GM12878 (cell line): ENCODE data around the gene ODC1. TPM values are rescaled to one million over a fixed set of nuclear protein-coding genes. Genes with fewer than 3 reads are reported as not detected.
A peak's percentile ranks its signal among the peaks of the same experiment; 100 is the strongest.

Experiments used
- ATF7 ChIP-seq: fragments of 450-650 bp; IDR thresholded peaks from 2 replicates; pipeline ENCODE4 v1.6.1; 2016; ENCODE audit warnings: low read depth, mild to moderate bottlenecking
- BRCA1 ChIP-seq: IDR thresholded peaks from 2 replicates; pipeline ENCODE4 v1.6.1; 2011; ENCODE audit warnings: low read depth, low read length, improper control_type of control experiment
- CREB1 ChIP-seq: IDR thresholded peaks from 2 replicates; pipeline ENCODE4 v1.6.1; 2012; ENCODE audit warnings: low read depth, mild to moderate bottlenecking, inconsistent platforms
- EZH2 ChIP-seq: IDR thresholded peaks from 2 replicates; pipeline ENCODE4 v1.6.1; 2012; ENCODE audit warnings: low read depth, mild to moderate bottlenecking, control low read depth, inconsistent platforms, low read length, borderline replicate concordance; ENCODE audit not compliant: control insufficient read depth
- FOXM1 ChIP-seq: IDR thresholded peaks from 2 replicates; pipeline ENCODE4 v1.6.1; 2012; ENCODE audit warnings: low read depth, mild to moderate bottlenecking, inconsistent platforms, low read length, moderate library complexity
- GABPA ChIP-seq: IDR thresholded peaks from 2 replicates; pipeline ENCODE4 v1.6.1; 2014; ENCODE audit warnings: antibody characterized with exemption, low read depth, mild to moderate bottlenecking, inconsistent platforms
- GATAD2B ChIP-seq: fragments of 450-650 bp; conservative IDR thresholded peaks from 2 replicates; pipeline ENCODE4 v1.6.1; 2017; ENCODE audit warnings: low read depth, mild to moderate bottlenecking, moderate library complexity
- IRF4 ChIP-seq: IDR thresholded peaks from 2 replicates; pipeline ENCODE4 v1.6.1; 2011; ENCODE audit warnings: low read depth, low read length
- NBN ChIP-seq: fragments of 450-650 bp; IDR thresholded peaks from 2 replicates; pipeline ENCODE4 v1.6.1; 2016
- NFIC ChIP-seq: IDR thresholded peaks from 2 replicates; pipeline ENCODE4 v1.6.1; 2012; ENCODE audit warnings: low read depth, mild to moderate bottlenecking, inconsistent platforms, low read length, moderate library complexity
- NFXL1 ChIP-seq: fragments of 450-650 bp; IDR thresholded peaks from 2 replicates; pipeline ENCODE4 v1.6.1; 2017; ENCODE audit warnings: antibody characterized with exemption, mild to moderate bottlenecking, borderline replicate concordance
- NFYB ChIP-seq: IDR thresholded peaks from 2 replicates; pipeline ENCODE4 v1.6.1; 2011; ENCODE audit warnings: low read depth, mild to moderate bottlenecking, low read length, improper control_type of control experiment, moderate library complexity; ENCODE audit not compliant: insufficient read depth
- NR2C1 ChIP-seq: fragments of 450-650 bp; IDR thresholded peaks from 2 replicates; pipeline ENCODE4 v1.6.1; 2017; ENCODE audit warnings: antibody characterized with exemption, mild to moderate bottlenecking, moderate library complexity
- NR2F1 ChIP-seq: fragments of 450-650 bp; conservative IDR thresholded peaks from 2 replicates; pipeline ENCODE4 v1.6.1; 2017; ENCODE audit warnings: mild to moderate bottlenecking
- PML ChIP-seq: IDR thresholded peaks from 2 replicates; pipeline ENCODE4 v1.6.1; 2012; ENCODE audit warnings: low read length, inconsistent platforms
- POLR2AphosphoS2 ChIP-seq: IDR thresholded peaks from 2 replicates; pipeline ENCODE4 v1.6.1; 2011; ENCODE audit warnings: low read depth, mild to moderate bottlenecking, low read length, improper control_type of control experiment, moderate library complexity
- SIN3A ChIP-seq: IDR thresholded peaks from 2 replicates; pipeline ENCODE4 v1.6.1; 2012; ENCODE audit warnings: low read depth, low read length, improper control_type of control experiment
- YY1 ChIP-seq: IDR thresholded peaks from 2 replicates; pipeline ENCODE4 v1.6.1; 2011; ENCODE audit warnings: low read depth, mild to moderate bottlenecking, low read length
- ZBED1 ChIP-seq: IDR thresholded peaks from 2 replicates; pipeline ENCODE4 v1.6.1; 2016; ENCODE audit warnings: borderline replicate concordance
- ZNF274 ChIP-seq: IDR thresholded peaks from one replicate; pipeline ENCODE4 v1.8.0; 2011; ENCODE audit not compliant: insufficient read length, insufficient read depth
- polyA plus RNA-seq, 11 experiments: library from polyadenylated mRNA; depleted of rRNA in 4 of 11; unstranded in 6 of 11; stranded (reverse) in 5 of 11; fragments of >200 nt; fragmentation: Nextera tagmentation in 4 of 11; fragmentation: Illumina TruSeq in 1 of 11; extraction: Ambion mirVana in 4 of 11; extraction: Trizol in 1 of 11; gene quantifications; 1 replicate in 1 of 11; 2 replicates in 10 of 11; pipeline versions ENCODE4 v1.2.1 to v1.2.3, GENCODE V29; 2011 to 2016; ENCODE audit warnings: inconsistent platforms in 2 of 11, missing spikeins in 2 of 11, low read depth in 1 of 11
- total RNA-seq, 4 experiments: library from RNA; depleted of rRNA in 3 of 4; stranded (reverse); fragments of >200 nt in 3 of 4; fragmentation: Illumina TruSeq in 1 of 4; extraction: Trizol in 1 of 4; gene quantifications; 2 replicates each; pipeline versions ENCODE4 v1.2.1 to v1.2.3, GENCODE V29; 2013 to 2021
- TF ChIP-seq, protein P1 (sequence below): fragments of 450-650 bp; IDR thresholded peaks from 2 replicates; pipeline ENCODE4 v1.6.1; 2017; ENCODE audit warnings: antibody characterized with exemption, mild to moderate bottlenecking, moderate library complexity
- TF ChIP-seq, protein P2 (sequence below): fragments of 450-650 bp; IDR thresholded peaks from 2 replicates; pipeline ENCODE4 v1.6.1; 2017; ENCODE audit warnings: mild to moderate bottlenecking, moderate library complexity
- TF ChIP-seq, protein P3 (sequence below): fragments of 450-650 bp; formaldehyde crosslinking; IDR thresholded peaks from 2 replicates; pipeline ENCODE4 v1.4.0; 2022; ENCODE audit warnings: mild to moderate bottlenecking, moderate library complexity

ODC1 gene
- total and polyA plus RNA-seq, 10 of the 15 experiments (the other 5 are each of a cell fraction or from before 2014, with no cell fraction given): 68.5 to 441 (median 340) TPM

DNA sequence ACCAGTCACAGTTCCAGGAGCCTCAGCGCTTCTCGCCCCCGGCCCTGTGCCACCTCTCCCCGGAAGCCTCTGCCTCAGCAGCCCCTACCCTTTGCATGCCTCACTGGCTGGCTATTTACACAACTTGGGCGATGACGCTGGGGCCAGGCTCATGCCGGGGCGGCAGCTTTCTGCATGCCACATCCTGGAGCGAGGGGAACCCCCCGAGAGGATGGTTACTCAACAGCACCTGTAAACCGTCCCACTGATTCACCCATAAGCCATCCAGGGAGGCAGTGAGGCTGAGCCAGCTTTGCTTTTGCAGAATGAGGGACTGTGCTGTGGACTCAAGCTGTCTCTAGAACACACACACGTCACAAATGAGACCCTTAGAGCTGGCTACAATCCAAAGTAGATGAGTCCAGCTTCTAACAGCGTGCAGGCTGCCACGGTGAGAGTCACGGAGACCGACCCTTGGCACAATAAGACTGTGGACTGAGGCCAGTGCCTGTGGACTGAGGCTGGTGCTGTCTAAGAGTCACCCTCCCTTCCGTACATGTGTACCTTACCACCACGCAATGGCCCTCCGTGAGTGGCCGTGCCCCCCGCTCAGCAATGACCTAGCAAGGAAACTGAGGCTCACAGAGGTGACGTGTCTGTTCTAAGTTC lies 45.6 kb upstream of the ODC1 start (continued):
- TF ChIP-seq, protein P1, sequence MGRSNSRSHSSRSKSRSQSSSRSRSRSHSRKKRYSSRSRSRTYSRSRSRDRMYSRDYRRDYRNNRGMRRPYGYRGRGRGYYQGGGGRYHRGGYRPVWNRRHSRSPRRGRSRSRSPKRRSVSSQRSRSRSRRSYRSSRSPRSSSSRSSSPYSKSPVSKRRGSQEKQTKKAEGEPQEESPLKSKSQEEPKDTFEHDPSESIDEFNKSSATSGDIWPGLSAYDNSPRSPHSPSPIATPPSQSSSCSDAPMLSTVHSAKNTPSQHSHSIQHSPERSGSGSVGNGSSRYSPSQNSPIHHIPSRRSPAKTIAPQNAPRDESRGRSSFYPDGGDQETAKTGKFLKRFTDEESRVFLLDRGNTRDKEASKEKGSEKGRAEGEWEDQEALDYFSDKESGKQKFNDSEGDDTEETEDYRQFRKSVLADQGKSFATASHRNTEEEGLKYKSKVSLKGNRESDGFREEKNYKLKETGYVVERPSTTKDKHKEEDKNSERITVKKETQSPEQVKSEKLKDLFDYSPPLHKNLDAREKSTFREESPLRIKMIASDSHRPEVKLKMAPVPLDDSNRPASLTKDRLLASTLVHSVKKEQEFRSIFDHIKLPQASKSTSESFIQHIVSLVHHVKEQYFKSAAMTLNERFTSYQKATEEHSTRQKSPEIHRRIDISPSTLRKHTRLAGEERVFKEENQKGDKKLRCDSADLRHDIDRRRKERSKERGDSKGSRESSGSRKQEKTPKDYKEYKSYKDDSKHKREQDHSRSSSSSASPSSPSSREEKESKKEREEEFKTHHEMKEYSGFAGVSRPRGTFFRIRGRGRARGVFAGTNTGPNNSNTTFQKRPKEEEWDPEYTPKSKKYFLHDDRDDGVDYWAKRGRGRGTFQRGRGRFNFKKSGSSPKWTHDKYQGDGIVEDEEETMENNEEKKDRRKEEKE: no peak
- TF ChIP-seq GATAD2B (0 out of 2 replicates have a peak, but pooled peaks have one; percentile 45), GABPA (no peak), ZNF274 (no peak), SIN3A (no peak), BRCA1 (no peak), ZBED1 (no peak), NR2F1 (no peak), NBN (no peak), YY1 (no peak), NFYB (no peak), EZH2 (no peak), NFXL1 (no peak), IRF4 (no peak), NFIC (no peak), ATF7 (no peak), POLR2AphosphoS2 (no peak), NR2C1 (no peak), CREB1 (no peak), FOXM1 (no peak), PML (no peak)
- TF ChIP-seq, protein P2, sequence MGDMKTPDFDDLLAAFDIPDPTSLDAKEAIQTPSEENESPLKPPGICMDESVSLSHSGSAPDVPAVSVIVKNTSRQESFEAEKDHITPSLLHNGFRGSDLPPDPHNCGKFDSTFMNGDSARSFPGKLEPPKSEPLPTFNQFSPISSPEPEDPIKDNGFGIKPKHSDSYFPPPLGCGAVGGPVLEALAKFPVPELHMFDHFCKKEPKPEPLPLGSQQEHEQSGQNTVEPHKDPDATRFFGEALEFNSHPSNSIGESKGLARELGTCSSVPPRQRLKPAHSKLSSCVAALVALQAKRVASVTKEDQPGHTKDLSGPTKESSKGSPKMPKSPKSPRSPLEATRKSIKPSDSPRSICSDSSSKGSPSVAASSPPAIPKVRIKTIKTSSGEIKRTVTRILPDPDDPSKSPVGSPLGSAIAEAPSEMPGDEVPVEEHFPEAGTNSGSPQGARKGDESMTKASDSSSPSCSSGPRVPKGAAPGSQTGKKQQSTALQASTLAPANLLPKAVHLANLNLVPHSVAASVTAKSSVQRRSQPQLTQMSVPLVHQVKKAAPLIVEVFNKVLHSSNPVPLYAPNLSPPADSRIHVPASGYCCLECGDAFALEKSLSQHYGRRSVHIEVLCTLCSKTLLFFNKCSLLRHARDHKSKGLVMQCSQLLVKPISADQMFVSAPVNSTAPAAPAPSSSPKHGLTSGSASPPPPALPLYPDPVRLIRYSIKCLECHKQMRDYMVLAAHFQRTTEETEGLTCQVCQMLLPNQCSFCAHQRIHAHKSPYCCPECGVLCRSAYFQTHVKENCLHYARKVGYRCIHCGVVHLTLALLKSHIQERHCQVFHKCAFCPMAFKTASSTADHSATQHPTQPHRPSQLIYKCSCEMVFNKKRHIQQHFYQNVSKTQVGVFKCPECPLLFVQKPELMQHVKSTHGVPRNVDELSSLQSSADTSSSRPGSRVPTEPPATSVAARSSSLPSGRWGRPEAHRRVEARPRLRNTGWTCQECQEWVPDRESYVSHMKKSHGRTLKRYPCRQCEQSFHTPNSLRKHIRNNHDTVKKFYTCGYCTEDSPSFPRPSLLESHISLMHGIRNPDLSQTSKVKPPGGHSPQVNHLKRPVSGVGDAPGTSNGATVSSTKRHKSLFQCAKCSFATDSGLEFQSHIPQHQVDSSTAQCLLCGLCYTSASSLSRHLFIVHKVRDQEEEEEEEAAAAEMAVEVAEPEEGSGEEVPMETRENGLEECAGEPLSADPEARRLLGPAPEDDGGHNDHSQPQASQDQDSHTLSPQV: no peak
- TF ChIP-seq, protein P3, sequence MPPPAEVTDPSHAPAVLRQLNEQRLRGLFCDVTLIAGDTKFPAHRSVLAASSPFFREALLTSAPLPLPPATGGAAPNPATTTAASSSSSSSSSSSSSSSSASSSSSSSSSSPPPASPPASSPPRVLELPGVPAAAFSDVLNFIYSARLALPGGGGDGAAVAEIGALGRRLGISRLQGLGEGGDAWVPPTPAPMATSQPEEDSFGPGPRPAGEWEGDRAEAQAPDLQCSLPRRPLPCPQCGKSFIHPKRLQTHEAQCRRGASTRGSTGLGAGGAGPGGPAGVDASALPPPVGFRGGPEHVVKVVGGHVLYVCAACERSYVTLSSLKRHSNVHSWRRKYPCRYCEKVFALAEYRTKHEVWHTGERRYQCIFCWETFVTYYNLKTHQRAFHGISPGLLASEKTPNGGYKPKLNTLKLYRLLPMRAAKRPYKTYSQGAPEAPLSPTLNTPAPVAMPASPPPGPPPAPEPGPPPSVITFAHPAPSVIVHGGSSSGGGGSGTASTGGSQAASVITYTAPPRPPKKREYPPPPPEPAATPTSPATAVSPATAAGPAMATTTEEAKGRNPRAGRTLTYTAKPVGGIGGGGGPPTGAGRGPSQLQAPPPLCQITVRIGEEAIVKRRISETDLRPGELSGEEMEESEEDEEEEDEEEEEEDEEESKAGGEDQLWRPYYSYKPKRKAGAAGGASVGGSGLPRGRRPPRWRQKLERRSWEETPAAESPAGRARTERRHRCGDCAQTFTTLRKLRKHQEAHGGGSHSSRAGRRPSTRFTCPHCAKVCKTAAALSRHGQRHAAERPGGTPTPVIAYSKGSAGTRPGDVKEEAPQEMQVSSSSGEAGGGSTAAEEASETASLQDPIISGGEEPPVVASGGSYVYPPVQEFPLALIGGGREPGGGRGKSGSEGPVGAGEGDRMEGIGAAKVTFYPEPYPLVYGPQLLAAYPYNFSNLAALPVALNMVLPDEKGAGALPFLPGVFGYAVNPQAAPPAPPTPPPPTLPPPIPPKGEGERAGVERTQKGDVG (CRISPR knock-in tag): no peak
